Adrenal gland (tissue), 5 donors: Measurements from ENCODE around the gene SOD3.

Source experiments
- CTCF ChIP-seq, 6 experiments: fragments of 450-650 bp in 4 of 6; fragments of 200-600 bp in 2 of 6; sonication (generic) in 1 of 6; IDR thresholded peaks; 1 replicate in 5 of 6; 2 replicates in 1 of 6; pipeline versions ENCODE4 v1.5.1 to v1.8.0; 2016 to 2021; ENCODE audit warnings: antibody characterized with exemption in 6 of 6, mild to moderate bottlenecking in 2 of 6, moderate library complexity in 1 of 6
- POLR2A ChIP-seq, 2 donors: fragments of 450-650 bp; IDR thresholded peaks; one replicate each; pipeline ENCODE4 v1.6.1; 2017; ENCODE audit warnings: antibody characterized with exemption in 2 of 2, mild to moderate bottlenecking in 2 of 2, moderate library complexity in 1 of 2
- donor health status: DM: no; HTN: no; CAD: no.

GRCh38 chr4:24751926-24752539 is 43.3 kb upstream of the SOD3 start:
- no peak for TF ChIP-seq POLR2A (IDR thresholded peaks at IDR 0.05)
- no peak for TF ChIP-seq CTCF (IDR thresholded peaks at IDR 0.05)
